GM20000 (cell line): Measurements from ENCODE around the gene GNB2.
"Not testable (repeated sequence)": the region's sequence is repeated elsewhere in the genome, so short reads cannot be mapped to it uniquely, and the experiment has no call there.

Experiments used
- DNase-seq: peaks from one replicate; pipeline ENCODE4 v3.0.0; 2012; ENCODE audit warnings: low spot score
- TF ChIP-seq, protein P1 (sequence below): IDR thresholded peaks from 2 replicates; pipeline ENCODE4 v1.5.1; 2012; ENCODE audit warnings: mild to moderate bottlenecking, control low read depth; ENCODE audit errors: extremely low read depth, missing control alignments

GNB2 gene

GRCh38 chr7:100711369-100711768 is 37.8 kb downstream of the GNB2 start:
- DNase-seq, result no peak
- TF ChIP-seq, protein P1, sequence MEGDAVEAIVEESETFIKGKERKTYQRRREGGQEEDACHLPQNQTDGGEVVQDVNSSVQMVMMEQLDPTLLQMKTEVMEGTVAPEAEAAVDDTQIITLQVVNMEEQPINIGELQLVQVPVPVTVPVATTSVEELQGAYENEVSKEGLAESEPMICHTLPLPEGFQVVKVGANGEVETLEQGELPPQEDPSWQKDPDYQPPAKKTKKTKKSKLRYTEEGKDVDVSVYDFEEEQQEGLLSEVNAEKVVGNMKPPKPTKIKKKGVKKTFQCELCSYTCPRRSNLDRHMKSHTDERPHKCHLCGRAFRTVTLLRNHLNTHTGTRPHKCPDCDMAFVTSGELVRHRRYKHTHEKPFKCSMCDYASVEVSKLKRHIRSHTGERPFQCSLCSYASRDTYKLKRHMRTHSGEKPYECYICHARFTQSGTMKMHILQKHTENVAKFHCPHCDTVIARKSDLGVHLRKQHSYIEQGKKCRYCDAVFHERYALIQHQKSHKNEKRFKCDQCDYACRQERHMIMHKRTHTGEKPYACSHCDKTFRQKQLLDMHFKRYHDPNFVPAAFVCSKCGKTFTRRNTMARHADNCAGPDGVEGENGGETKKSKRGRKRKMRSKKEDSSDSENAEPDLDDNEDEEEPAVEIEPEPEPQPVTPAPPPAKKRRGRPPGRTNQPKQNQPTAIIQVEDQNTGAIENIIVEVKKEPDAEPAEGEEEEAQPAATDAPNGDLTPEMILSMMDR, result no peak

DNA sequence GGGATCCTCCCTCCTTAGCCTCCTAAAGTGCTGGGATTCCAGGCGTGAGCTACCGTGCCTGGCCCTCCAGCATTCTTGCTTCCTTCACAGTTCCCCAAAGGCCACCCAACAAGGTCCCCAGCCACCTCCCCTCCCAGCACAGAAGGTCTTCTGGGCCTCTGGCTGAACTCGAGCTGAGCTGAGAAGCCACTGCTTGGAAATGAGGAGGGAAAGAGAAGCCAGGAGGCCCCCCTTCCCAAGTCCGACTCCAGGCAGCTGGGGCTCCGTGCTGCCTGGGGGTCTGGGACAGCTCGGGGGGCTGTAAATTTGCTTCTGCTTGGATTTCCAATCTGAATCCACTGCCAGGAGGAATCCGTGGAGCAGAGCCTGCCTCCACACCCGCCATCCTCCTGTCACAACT is 41.2 kb downstream of the GNB2 start:
- no peak for DNase-seq
- TF ChIP-seq, protein P1, result no peak

DNA sequence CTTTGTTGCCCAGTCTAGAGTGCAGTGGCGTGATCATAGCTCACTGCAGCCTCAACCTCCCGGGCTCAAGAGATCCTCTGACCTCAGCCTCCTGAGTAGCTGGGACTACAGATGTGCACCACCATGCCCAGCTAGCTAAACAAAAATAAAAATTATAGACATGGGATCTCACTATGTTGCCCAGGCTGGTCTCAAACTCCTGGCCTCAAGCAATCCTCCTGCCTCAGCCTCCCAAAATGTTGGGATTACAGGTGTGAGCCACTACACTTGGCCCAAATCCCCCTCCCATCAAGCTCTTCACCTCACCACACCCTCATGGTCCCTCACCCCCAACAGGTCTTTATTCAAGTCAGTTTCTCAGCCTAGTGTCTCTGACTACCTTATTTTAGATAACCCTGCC is 43.5 kb downstream of the GNB2 start:
- DNase-seq, result not testable (repeated sequence)

GRCh38 chr7:100719523-100720278 is 46.2 kb downstream of the GNB2 start:
- TF ChIP-seq, protein P1, result no peak
- DNase-seq, result no peak

DNA sequence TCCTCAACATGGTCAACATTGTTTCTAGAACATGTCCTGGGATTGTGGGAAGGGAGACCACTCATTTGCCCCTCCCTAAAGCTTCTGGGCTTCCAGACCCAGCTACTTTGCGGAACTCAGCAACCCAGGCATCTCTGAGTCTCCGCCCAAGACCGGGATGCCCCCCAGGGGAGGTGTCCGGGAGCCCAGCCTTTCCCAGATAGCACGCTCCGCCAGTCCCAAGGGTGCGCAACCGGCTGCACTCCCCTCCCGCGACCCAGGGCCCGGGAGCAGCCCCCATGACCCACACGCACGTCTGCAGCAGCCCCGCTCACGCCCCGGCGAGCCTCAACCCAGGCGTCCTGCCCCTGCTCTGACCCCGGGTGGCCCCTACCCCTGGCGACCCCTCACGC is 46.7 kb downstream of the GNB2 start, which contains the start of gene EPO:
Gene EPO (plus strand): TSS at position 190 of the 392 bp plus-strand sequence. CDS start 513 bp downstream, outside the sequence.
- no peak for DNase-seq
- TF ChIP-seq, protein P1, result no peak

GRCh38 chr7:100720671-100721504 is 47.3 kb downstream of the GNB2 start:
- no peak for DNase-seq

DNA sequence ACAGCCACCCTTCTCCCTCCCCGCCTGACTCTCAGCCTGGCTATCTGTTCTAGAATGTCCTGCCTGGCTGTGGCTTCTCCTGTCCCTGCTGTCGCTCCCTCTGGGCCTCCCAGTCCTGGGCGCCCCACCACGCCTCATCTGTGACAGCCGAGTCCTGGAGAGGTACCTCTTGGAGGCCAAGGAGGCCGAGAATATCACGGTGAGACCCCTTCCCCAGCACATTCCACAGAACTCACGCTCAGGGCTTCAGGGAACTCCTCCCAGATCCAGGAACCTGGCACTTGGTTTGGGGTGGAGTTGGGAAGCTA is 47.9 kb downstream of the GNB2 start:
- TF ChIP-seq, protein P1, result no peak
- DNase-seq, result no peak

More at GRCh38 chr7:100720671-100721504, 47.3 kb downstream of the GNB2 start:
- TF ChIP-seq, protein P1, result no peak
